ENCODE measurements around the gene TENT4B.

Gene TENT4B

DNA sequence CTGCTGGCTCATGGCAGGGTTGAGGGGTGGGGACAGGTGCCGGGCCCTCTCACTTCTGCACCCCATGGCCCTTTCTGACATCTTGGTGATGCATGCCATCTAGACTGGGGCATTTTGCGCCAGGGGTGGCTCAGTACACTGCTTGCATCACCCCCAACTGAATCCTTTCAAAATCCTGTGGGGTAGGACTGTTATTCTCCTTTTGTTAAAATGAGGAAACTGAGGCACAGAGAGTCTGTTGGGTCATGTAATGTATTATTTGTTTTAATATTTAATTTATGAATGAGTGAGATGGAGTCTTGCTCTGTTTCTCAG is 123.2 kb downstream of the TENT4B start:
- Histone ChIP-seq H3K27ac (peak overlapping the region; percentile 95), H3K4me3 (ENCODE audit: low read depth in 1 of 2, low read length in 1 of 2) (peak overlapping the region in 1 of 2 experiments; percentile 87)

DNA sequence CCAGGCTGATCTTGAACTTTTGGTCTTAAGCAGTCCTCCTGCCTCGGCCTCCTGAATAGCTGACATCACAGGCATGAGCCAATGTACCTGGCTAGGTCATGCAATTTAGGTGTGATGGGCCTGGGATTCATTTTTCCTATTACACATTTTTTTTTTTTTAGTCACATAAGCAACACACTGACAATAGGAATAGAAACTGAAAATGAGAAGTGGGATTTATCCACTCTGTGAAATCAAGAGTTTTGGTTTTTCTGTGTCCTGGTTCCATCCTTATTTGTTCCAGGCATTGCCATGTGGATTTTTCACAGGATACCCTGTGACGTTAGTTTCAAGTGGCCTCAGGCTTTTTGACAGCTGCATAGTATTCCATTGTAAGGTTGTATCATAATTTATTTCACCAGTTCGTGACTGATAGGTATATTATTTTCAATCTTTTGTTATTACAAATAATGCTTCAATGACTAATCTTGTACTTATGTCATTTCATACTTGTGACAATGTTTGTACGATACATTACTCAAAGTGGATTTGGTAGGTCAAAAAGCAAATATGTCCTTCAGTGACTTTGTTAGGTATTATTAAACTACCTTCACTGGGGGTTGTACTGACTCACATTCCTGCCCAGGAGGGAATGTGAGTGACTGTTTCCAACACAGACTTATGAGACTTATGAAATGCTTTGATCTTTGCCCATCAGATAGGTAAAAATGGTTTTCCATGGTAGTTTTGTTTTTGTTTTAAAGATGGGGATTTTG is 123.9 kb downstream of the TENT4B start:
- Histone ChIP-seq H3K27ac (peak overlapping the region; percentile 95), H3K4me3 (ENCODE audit: low read depth in 1 of 2, low read length in 1 of 2) (no peak overlapping the region), H3K9me3 (no peaks in the 10 kb centered on the region), H3K27me3 (no peaks in the 10 kb centered on the region), H3K36me3 (no peaks in the 10 kb centered on the region), H3K4me1 (ENCODE audit: control insufficient read depth in 1 of 2, insufficient read depth in 1 of 2, low read depth in 1 of 2, low read length in 1 of 2) (peaks cover 84 to 87% of the 10 kb centered on the region in 2 experiments)
- TF ChIP-seq, protein P1, sequence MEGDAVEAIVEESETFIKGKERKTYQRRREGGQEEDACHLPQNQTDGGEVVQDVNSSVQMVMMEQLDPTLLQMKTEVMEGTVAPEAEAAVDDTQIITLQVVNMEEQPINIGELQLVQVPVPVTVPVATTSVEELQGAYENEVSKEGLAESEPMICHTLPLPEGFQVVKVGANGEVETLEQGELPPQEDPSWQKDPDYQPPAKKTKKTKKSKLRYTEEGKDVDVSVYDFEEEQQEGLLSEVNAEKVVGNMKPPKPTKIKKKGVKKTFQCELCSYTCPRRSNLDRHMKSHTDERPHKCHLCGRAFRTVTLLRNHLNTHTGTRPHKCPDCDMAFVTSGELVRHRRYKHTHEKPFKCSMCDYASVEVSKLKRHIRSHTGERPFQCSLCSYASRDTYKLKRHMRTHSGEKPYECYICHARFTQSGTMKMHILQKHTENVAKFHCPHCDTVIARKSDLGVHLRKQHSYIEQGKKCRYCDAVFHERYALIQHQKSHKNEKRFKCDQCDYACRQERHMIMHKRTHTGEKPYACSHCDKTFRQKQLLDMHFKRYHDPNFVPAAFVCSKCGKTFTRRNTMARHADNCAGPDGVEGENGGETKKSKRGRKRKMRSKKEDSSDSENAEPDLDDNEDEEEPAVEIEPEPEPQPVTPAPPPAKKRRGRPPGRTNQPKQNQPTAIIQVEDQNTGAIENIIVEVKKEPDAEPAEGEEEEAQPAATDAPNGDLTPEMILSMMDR (IDR thresholded peaks at IDR 0.05) = no peak

More for the DNA sequence above, 123.2 kb downstream of the TENT4B start:
- Histone ChIP-seq H3K4me1 (ENCODE audit: control insufficient read depth in 1 of 2, insufficient read depth in 1 of 2, low read depth in 1 of 2, low read length in 1 of 2) (peaks cover 84 to 87% of the 10 kb centered on the region in 2 experiments), H3K36me3 (no peaks in the 10 kb centered on the region), H3K27me3 (no peaks in the 10 kb centered on the region), H3K9me3 (no peaks in the 10 kb centered on the region)
- TF ChIP-seq, protein P1 (IDR thresholded peaks at IDR 0.05) = no peak

DNA sequence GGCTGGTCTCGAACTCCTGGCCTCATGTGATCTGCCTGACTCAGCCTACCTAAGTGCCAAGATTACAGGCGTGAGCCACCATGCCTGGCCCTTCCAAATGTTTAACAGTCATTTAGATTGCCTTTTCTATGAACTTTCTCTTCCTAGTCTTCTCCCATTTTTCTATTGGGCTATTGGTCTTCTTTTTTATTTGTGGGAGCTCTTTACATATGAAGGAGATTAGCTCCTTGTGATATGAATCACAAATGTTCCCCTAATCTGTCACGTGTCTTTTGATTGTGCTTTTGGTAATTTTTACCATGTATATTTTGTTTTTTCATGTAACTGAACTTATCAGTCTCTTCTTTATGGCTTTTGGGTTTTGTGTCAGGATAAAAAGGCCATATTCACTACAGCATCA is 125.1 kb downstream of the TENT4B start:
- H3K4me1 ChIP-seq (ENCODE audit: control insufficient read depth in 1 of 2, insufficient read depth in 1 of 2, low read depth in 1 of 2, low read length in 1 of 2) = peaks cover 84 to 87% of the 10 kb centered on the region in 2 experiments

DNA sequence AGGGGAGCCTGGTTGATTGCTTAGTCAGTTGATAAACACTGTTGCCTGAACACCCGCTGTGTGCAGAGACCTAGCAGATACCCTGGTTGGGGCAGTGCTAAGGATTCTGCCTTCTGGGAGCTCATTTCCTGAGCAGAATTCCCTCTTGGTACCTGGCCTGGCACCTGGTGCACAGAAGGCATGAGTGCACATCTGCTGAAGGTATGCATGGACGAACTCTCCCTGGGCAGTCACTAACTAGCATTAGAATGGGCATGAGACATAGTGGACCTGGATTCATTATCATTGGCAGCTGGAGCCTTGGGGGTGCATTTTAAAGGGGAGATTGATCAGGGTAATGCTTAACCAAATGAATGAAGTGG is 126.4 kb downstream of the TENT4B start:
- Histone ChIP-seq H3K4me3 (ENCODE audit: low read depth in 1 of 2, low read length in 1 of 2) (peak overlapping the region; percentile 0 to 39), H3K4me1 (ENCODE audit: control insufficient read depth in 1 of 2, insufficient read depth in 1 of 2, low read depth in 1 of 2, low read length in 1 of 2) (peaks cover 87 to 91% of the 10 kb centered on the region in 2 experiments), H3K36me3 (no peaks in the 10 kb centered on the region), H3K27ac (peak overlapping the region; percentile 88), H3K9me3 (no peaks in the 10 kb centered on the region), H3K27me3 (no peaks in the 10 kb centered on the region)
- TF ChIP-seq, protein P1 (IDR thresholded peaks at IDR 0.05) = no peak

More for the DNA sequence above, 125.1 kb downstream of the TENT4B start:
- TF ChIP-seq, protein P1 (IDR thresholded peaks at IDR 0.05) = no peak
- H3K27me3 ChIP-seq = no peaks in the 10 kb centered on the region
- no peaks in the 10 kb centered on the region for H3K36me3 ChIP-seq
- H3K9me3 ChIP-seq = no peaks in the 10 kb centered on the region
- H3K27ac ChIP-seq = peak overlapping the region; percentile 88
- H3K4me3 ChIP-seq (ENCODE audit: low read depth in 1 of 2, low read length in 1 of 2) = no peak overlapping the region

DNA sequence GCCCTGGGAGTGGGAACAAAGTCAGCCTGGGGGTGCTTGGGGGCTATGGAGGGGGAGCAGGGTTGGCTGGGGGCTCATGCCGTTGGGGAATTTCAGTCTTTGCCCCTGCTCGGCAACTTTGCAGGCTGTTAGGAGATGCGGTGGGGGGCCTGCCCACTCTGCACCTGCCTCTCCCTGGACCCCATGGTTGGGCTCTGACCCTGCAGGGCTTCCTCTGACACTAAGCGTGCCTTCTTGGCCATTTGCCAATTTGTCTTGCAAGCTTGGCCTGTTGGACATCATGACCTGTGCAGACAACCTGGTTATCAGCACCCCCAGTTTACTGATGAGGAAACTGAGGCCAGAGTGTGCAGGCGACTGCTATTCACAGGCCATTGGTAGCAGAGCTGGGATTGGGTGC is 127.8 kb downstream of the TENT4B start:
- Histone ChIP-seq H3K27me3 (no peaks in the 10 kb centered on the region), H3K4me1 (ENCODE audit: control insufficient read depth in 1 of 2, insufficient read depth in 1 of 2, low read depth in 1 of 2, low read length in 1 of 2) (peaks cover 85 to 89% of the 10 kb centered on the region in 2 experiments), H3K36me3 (no peaks in the 10 kb centered on the region), H3K4me3 (ENCODE audit: low read depth in 1 of 2, low read length in 1 of 2) (peak overlapping the region; percentile 56 to 67), H3K9me3 (no peaks in the 10 kb centered on the region), H3K27ac (peak overlapping the region; percentile 88)
- TF ChIP-seq, protein P1 (IDR thresholded peaks at IDR 0.05) = no peak

All from neutrophil (primary cell).